H1 (cell line): ENCODE measurements around the gene PIK3CG.

ENCODE experiments used
- CHD2 ChIP-seq: IDR thresholded peaks from 2 replicates; pipeline ENCODE4 v1.6.1; 2012; ENCODE audit warnings: low read length, improper control_type of control experiment
- JUND ChIP-seq: IDR thresholded peaks from 2 replicates; pipeline ENCODE4 v1.6.1; 2011; ENCODE audit warnings: mild to moderate bottlenecking, improper control_type of control experiment, low read length
- POLR2A ChIP-seq, 2 experiments: IDR thresholded peaks; 1 replicate in 1 of 2; 2 replicates in 1 of 2; pipeline ENCODE4 v1.6.1; 2011; ENCODE audit warnings: low read depth in 2 of 2, low read length in 2 of 2, mild to moderate bottlenecking in 2 of 2; ENCODE audit errors: control extremely low read depth in 1 of 2
- POLR2AphosphoS5 ChIP-seq: IDR thresholded peaks from 2 replicates; pipeline ENCODE4 v1.6.1; 2011; ENCODE audit warnings: low read depth, low read length

DNA sequence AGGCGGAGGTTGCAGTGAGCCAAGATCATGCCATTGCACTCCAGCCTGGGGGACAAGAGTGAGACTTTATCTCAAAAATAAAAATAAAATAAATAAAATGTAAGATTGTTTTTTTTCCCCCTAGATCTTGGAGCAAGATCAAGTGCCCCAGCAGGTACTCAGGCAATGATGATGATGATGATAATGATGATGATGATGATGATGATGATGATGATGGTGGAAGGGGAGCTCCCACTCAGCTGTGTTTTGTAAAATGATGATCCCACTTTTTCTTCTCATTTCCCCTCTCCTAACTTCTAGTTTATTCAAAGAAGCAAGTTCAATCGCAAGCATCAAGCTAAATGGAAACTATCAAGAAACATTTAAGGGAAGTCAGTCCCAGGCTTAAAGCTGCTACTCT is 50.3 kb downstream of the PIK3CG start:
- TF ChIP-seq JUND (no peak), POLR2A (IDR thresholded peaks at IDR 0.05; ENCODE audit: control extremely low read depth in 1 of 2, low read depth in 2 of 2, low read length in 2 of 2) (no peak), POLR2AphosphoS5 (no peak), CHD2 (no peak)
